GF-D8 (cell line): Measurements from ENCODE around the gene KRTAP12-1.

Experiments used
- DNase-seq: peaks from one replicate; lab custom pipeline; 2025; lab: John Stamatoyannopoulos, UW

KRTAP12-1 gene, protein sequence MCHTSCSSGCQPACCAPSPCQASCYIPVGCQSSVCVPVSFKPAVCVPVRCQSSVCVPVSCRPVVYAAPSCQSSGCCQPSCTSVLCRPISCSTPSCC

GRCh38 chr21:44681861-44682579 lies at the start of gene KRTAP12-1:
TSS of gene KRTAP12-1 (minus strand) at chr21:44682163. CDS start at chr21:44682123, 40 bp downstream.
- DNase-seq: no peak

GRCh38 chr21:44730951-44731579 lies 49.1 kb upstream of the KRTAP12-1 start:
- no peak for DNase-seq

- DNase-seq: no peak
Observed at GRCh38 chr21:44730028-44730395, 48.0 kb upstream of the KRTAP12-1 start.

DNA sequence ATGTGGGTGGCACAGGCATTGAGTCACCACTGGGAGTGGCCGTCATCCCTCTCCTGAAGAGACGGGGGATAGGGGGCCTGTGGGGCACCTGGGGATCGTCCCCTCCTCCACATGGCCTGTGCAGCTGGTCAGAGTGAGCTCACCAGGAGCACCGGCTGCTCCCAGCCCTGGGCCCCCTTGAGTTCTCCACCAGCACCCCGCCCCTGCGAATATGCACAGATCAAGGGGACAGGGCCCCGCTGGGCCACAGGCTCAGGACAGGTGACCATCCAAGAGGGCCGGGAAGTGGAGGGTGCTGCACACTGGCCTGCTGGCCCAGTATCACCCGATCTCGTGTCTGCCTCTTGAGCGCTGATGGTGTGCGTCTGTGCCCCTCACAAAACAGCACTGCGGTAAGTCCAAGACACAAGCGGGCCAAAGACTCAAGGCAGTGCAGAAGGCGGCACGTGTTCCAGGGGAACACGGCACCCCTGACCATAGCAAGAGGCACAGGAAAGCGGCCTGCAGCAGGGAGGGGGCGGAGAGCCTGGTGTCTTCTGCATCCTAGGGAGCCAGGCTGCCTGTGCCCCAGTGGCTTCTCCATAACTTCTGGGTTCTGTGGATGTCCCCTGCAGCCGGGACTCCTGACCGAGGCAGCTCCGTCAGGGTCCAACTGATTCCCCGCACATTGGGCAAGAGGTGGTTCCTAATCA lies 47.5 kb upstream of the KRTAP12-1 start:
- no peak for DNase-seq

- DNase-seq: no peak
Observed at GRCh38 chr21:44728716-44729115, 46.8 kb upstream of the KRTAP12-1 start.

- no peak for DNase-seq
Observed at GRCh38 chr21:44727757-44728156, 45.8 kb upstream of the KRTAP12-1 start.

GRCh38 chr21:44727321-44727720 lies 45.4 kb upstream of the KRTAP12-1 start:
- no peak for DNase-seq

DNA sequence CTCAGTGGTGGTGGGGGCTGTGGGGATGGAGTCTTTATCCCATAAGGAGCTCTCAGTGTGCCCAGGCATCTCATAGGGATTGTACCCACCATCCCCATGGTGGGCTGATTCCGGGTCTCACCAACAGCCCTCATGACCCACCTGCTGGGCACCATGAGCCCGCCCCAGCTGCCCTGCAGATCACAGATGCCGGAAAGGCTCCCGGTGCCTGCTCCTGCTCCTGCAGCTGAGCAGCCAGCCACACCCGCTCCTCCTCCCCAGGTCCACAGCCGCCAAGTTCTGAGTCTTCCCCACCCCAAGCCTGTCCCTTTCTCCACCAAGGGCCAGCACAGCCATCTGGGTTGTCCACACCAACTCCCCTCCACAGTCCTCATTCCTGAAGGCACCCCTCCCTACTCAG lies 44.9 kb upstream of the KRTAP12-1 start:
- DNase-seq: no peak

DNA sequence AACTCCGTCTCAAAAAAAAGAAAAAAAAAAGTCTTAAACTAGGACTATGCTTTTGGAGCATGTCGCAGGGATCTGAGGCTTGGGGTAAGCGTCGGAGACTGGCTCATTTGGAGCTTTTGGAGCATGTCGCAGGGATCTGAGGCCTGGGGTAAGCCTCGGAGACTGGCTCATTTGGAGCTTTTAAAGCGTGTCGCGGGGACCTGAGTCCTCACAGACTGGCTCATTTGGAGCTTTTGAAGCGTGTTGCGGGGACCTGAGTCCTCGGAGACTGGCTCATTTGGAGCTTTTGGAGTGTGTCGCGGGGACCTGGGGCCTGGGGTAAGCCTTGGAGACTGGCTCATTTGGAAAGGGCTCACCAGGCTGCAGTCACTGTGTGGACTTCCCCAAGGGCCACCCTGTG lies 43.0 kb upstream of the KRTAP12-1 start:
- no peak for DNase-seq

DNA sequence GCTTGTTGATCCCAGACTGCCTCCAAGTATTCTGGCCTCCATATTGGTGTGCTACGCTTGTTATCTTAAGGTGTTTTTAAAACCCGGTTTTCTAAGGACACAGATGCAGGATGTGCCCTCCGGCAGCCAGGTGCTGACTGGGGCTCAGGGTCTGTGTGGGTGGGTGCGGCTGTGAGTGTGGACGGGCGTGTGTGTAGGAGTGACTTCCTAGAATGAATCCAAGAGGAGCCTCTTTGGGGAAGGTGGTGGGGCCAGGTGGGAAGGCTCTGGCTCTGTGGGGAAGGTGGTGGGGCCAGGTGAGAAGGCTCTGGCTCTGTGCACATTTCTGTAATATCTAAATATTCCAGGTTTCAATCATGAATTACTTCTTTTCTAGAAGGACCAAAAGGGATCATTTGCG lies 42.2 kb upstream of the KRTAP12-1 start:
- no peak for DNase-seq

GRCh38 chr21:44723177-44724131 lies 41.5 kb upstream of the KRTAP12-1 start:
- DNase-seq: no peak

DNA sequence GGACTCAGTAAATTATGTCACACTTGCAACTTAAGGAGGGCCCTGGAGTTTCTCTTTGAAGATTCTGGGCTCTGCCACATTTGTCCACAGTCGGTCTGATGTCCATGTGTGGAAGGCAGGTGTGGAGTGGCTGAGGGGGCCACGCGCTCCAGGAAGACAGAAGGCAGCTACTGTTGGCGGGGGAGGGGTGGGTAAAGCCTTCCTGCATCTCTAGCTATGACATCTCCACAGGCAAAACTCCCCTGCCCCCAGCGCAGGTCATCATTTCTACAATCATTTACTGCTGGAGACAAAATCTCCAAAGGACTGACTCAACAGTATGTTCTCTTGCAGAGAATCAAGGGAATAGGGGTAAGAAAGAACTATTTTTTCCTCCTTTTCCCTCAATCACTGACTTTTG lies 40.8 kb upstream of the KRTAP12-1 start:
- no peak for DNase-seq

DNA sequence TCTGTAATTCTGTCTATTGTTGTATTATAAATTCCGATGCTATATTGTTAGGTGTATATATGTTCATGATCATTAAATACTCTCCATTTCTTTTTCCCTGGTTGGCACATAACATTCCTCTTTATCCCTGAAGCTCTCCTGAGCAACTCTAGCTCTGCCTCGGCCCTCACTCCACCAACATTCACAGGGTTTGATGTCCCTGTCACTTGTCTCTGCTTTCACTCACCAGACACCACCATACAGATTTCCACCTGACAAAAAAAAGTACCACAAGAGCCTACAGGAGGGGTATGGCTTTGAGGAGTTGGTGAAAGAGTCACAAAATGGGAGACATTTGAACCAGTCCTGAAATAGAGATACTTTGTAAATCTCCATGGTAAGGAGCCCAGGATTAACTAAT lies 38.2 kb upstream of the KRTAP12-1 start:
- DNase-seq: no peak

GRCh38 chr21:44718571-44718970 lies 36.6 kb upstream of the KRTAP12-1 start:
- DNase-seq: no peak

DNA sequence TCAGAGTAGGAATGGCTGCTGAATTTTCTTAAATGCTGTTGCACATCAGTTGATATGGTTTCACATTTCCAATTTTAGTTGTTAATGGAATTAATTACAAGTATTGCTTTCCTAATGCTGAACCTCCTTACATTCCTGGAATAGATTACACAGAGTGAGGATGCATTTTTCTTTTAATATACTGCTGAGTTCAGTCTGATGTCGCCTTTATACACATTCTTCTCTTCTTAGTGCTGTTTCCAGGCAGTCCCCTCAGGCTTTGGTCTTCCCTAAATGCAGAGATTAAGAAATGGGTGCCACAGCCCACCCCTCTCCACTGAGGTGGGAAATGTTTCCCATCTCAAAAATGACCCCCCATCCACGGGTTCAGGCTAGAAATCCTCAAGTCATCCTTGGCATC lies 36.1 kb upstream of the KRTAP12-1 start:
- no peak for DNase-seq

DNA sequence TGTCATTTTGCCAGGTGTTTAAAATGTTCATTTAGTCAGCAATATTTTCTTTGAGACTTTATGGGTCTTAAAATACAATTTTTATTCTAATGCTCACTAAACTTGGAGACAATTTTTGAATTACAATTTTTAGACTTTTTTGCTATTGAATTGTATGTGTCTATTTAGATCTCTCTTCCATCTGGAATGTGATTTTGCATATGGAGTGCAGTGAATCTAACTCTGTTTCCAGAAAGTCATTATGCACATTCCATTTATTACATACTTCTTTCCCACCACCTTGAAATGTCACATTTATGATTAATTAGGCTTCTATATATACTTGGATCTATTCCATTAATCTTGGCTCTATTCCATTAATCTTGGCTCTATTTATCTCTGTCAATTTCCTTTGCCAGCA lies 35.0 kb upstream of the KRTAP12-1 start:
- DNase-seq: no peak

- no peak for DNase-seq
Observed at GRCh38 chr21:44714905-44715304, 32.9 kb upstream of the KRTAP12-1 start.

GRCh38 chr21:44713846-44714245 lies 31.9 kb upstream of the KRTAP12-1 start:
- DNase-seq: no peak

- DNase-seq: no peak
Observed at GRCh38 chr21:44713130-44713529, 31.2 kb upstream of the KRTAP12-1 start.

DNA sequence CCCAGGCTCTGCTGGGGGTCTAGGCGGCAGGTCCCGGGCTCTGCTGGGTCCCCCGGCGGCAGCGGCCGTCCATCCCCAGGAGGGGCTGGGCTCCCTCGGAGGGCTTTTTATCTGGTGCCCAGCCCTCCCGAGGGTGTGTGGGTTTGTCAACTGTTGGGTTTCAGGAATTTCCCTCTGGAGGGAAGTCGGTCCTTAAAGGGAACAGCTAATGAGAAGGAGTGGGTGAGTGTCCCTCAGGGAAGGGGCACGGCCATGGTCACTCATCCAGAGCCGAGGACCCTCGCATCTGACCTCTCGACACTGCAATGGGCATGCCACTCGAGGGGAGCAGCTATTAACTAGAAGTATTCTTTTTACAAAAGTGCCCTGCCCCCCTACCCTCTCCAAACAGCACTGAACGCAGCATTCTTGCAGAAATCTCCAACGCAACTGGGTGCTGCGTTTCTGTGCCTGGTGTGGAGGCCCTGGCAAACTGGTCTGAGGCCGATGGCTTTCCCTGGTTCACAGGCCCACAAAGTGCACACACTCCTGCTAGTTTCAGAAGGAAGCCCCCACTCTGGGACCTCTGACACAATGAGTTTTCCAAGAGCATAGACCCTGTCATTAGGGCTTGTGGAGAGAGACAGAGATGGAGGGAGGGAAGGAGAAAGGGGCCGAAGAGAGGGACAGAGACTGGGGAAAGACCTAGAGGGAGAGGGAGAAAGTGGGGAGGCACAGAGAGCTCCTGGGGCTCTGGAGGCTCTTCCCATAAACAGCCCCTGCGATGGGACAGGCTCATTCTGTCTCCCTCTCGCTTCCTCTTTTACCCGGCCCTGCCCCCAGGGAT lies 30.5 kb upstream of the KRTAP12-1 start:
- DNase-seq: no peak
